ENCODE measurements around the gene TPPP. TPM values are rescaled to one million over a fixed set of nuclear protein-coding genes. Genes with fewer than 3 reads are reported as not detected.

Gene TPPP
- 4.7 to 5.2 TPM (median 4.9 TPM) in 5 replicates for total RNA-seq (2022; extraction: Qiagen RNA extraction; ENCODE audit: low read depth)

DNA sequence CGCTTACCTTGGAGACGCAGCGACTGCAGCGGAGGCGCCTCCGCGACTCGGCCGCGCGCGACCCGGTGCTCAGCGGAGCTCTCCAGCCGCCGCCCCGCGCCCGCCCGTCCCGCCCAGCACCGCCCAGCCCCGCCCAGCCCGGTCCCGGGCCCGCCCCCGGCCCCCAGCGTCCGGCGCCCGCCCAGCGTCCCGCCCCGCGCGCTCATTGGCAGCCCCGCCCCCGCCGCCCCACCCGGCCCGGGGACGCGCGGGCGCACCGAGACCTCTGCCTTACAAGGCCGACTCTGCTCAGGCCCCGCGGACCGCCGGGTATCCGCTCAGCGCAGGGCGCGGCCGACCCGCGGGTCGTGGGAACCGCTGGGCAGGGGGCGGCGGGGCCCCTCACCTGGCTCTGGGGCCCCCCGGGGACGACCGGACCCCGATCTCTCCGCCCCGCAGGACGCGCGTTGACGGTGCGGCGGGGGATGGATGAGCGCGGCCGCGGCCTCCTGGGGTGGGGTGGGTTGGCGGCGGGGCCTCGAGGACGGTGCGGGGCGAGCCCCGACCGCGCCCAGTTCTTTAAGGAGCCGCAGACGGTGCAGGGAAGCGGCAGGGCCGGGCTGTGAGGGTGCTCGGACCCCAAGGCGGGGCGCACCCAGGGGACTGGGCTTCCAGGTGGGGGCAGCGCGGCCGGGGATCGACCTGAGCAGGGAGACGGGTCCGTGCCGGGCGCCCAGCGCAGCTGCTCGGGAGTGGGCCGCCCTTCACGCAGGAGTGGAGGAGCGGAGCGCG, at the start of gene TPPP:
TSS of gene TPPP (minus strand) at position 82 of the 771 bp plus-strand sequence. CDS start 15,292 bp downstream, outside the sequence.

DNA sequence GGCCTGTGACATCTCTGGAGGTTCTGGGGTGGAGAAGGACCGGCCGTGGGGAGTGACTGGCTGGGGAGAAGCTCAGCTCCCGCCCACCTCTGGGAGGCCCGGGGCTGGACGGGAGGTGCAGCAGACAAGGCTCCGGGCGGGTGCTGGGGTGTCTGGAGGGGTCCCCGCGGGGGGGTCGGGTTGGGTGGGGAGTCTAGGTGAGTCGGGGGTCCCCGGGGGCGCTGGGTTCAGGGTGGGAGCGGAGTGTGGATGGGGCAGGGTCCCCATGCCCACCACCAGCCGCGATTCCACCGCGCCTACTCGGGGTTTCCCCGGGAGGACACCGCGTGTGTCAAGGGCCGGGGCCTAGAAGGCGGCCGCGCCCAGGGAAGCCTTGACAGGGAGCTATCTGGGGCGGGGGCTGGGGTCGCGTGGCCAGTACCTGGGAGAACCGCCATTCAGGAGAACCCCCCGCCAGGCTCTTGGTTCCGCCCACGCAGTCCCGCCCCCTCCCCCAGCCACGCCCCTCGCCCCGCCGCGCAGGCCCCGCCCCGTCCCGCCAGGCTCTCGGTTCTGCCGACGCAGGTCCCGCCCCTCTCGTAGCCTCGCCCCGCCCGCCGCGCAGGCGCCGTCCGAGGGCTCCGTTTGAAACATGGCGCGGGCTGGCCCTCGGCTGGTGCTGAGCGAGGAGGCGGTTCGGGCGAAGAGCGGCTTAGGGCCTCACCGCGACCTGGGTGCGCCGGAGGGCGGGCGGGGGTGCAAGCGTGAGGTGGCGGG, 81.2 kb downstream of the TPPP start, which contains the start of gene CEP72:
TSS of gene CEP72 (plus strand) at position 610 of the 756 bp plus-strand sequence. CDS start at position 632, 22 bp downstream.

Other genes with a start within 250 kb of the TPPP start
- 2.1 to 2.5 TPM (median 2.4 TPM) in 5 replicates for gene SLC9A3, start 168.9 kb downstream of the TPPP start, total RNA-seq (2022; extraction: Qiagen RNA extraction; ENCODE audit: low read depth)
- gene CEP72, start 81.0 kb downstream of the TPPP start, total RNA-seq (2022; extraction: Qiagen RNA extraction; ENCODE audit: low read depth), result 8.8 to 10.7 TPM (median 10.6 TPM) in 5 replicates
- gene ZDHHC11B, start 91.4 kb upstream of the TPPP start, total RNA-seq (2022; extraction: Qiagen RNA extraction; ENCODE audit: low read depth), result 1.1 to 1.5 TPM (median 1.3 TPM) in 5 replicates
- 14.3 to 19.6 TPM (median 18.0 TPM) in 5 replicates for gene ZDHHC11, start 157.6 kb upstream of the TPPP start, total RNA-seq (2022; extraction: Qiagen RNA extraction; ENCODE audit: low read depth)
- gene BRD9, start 199.4 kb upstream of the TPPP start, total RNA-seq (2022; extraction: Qiagen RNA extraction; ENCODE audit: low read depth), result 32.3 to 42.7 TPM (median 36.6 TPM) in 5 replicates
- 61.0 to 69.9 TPM (median 65.6 TPM) in 5 replicates for gene TRIP13, start 199.5 kb upstream of the TPPP start, total RNA-seq (2022; extraction: Qiagen RNA extraction; ENCODE audit: low read depth)